Measurements from ENCODE around the gene WNT7A.

Gene WNT7A

GRCh38 chr3:13850161-13850945, 29.5 kb downstream of the WNT7A start:
- DNase-seq (ENCODE audit: low spot score) (peak; percentile 98), ATAC-seq (ENCODE audit: low read depth) (peak; percentile 73)
- peaks cover 65% of the 10 kb centered on the region for H3K4me1 ChIP-seq (ENCODE audit: insufficient read depth, poor library complexity, severe bottlenecking)
- TF ChIP-seq CTCF (IDR thresholded peaks at IDR 0.05; ENCODE audit: poor library complexity, severe bottlenecking), result no peak
- no peaks in the 10 kb centered on the region for H3K27me3 ChIP-seq (ENCODE audit: insufficient read depth, poor library complexity, severe bottlenecking)
- no peaks in the 10 kb centered on the region for H3K9me3 ChIP-seq (ENCODE audit: severe bottlenecking)
- peak overlapping the region; percentile 98 for H3K27ac ChIP-seq (ENCODE audit: poor library complexity, severe bottlenecking)
- H3K4me3 ChIP-seq (ENCODE audit: severe bottlenecking), result no peak overlapping the region
- peaks cover 38% of the 10 kb centered on the region for H3K36me3 ChIP-seq (ENCODE audit: low read depth)

- no peak for ATAC-seq (ENCODE audit: low read depth)
- Histone ChIP-seq H3K4me1 (ENCODE audit: insufficient read depth, poor library complexity, severe bottlenecking) (peaks cover 59% of the 10 kb centered on the region), H3K9me3 (ENCODE audit: severe bottlenecking) (no peaks in the 10 kb centered on the region), H3K4me3 (ENCODE audit: severe bottlenecking) (no peak overlapping the region), H3K36me3 (ENCODE audit: low read depth) (peaks cover 35% of the 10 kb centered on the region), H3K27ac (ENCODE audit: poor library complexity, severe bottlenecking) (peak overlapping the region; percentile 98), H3K27me3 (ENCODE audit: insufficient read depth, poor library complexity, severe bottlenecking) (no peaks in the 10 kb centered on the region)
- no peak for TF ChIP-seq CTCF (IDR thresholded peaks at IDR 0.05; ENCODE audit: poor library complexity, severe bottlenecking)
- no peak for DNase-seq (ENCODE audit: low spot score)
Observed at GRCh38 chr3:13849018-13849417, 30.9 kb downstream of the WNT7A start.

- DNase-seq (ENCODE audit: low spot score) (no peak), ATAC-seq (ENCODE audit: low read depth) (no peak)
- H3K4me3 ChIP-seq (ENCODE audit: severe bottlenecking), result no peak overlapping the region
- no peaks in the 10 kb centered on the region for H3K9me3 ChIP-seq (ENCODE audit: severe bottlenecking)
- peak overlapping the region; percentile 98 for H3K27ac ChIP-seq (ENCODE audit: poor library complexity, severe bottlenecking)
- no peaks in the 10 kb centered on the region for H3K27me3 ChIP-seq (ENCODE audit: insufficient read depth, poor library complexity, severe bottlenecking)
- peaks cover 38% of the 10 kb centered on the region for H3K4me1 ChIP-seq (ENCODE audit: insufficient read depth, poor library complexity, severe bottlenecking)
- H3K36me3 ChIP-seq (ENCODE audit: low read depth), result peaks cover 17% of the 10 kb centered on the region
- no peak for TF ChIP-seq CTCF (IDR thresholded peaks at IDR 0.05; ENCODE audit: poor library complexity, severe bottlenecking)
Observed at GRCh38 chr3:13846716-13847570, 32.9 kb downstream of the WNT7A start.

GRCh38 chr3:13846238-13846637, 33.6 kb downstream of the WNT7A start:
- Histone ChIP-seq H3K36me3 (ENCODE audit: low read depth) (peaks cover 17% of the 10 kb centered on the region), H3K9me3 (ENCODE audit: severe bottlenecking) (no peaks in the 10 kb centered on the region), H3K4me1 (ENCODE audit: insufficient read depth, poor library complexity, severe bottlenecking) (peaks cover 37% of the 10 kb centered on the region), H3K4me3 (ENCODE audit: severe bottlenecking) (no peak overlapping the region), H3K27me3 (ENCODE audit: insufficient read depth, poor library complexity, severe bottlenecking) (no peaks in the 10 kb centered on the region), H3K27ac (ENCODE audit: poor library complexity, severe bottlenecking) (peak overlapping the region; percentile 98)
- no peak for DNase-seq (ENCODE audit: low spot score)
- ATAC-seq (ENCODE audit: low read depth), result no peak
- no peak for TF ChIP-seq CTCF (IDR thresholded peaks at IDR 0.05; ENCODE audit: poor library complexity, severe bottlenecking)
